PFSK-1 (cell line): Measurements from ENCODE around the gene CPXM1.

Source experiments
- POLR2AphosphoS5 ChIP-seq: IDR thresholded peaks from 2 replicates; pipeline ENCODE4 v1.6.1; 2012; ENCODE audit warnings: low read depth, mild to moderate bottlenecking, control low read depth, low read length, moderate library complexity
- TAF1 ChIP-seq: IDR thresholded peaks from 2 replicates; pipeline ENCODE4 v1.6.1; 2012; ENCODE audit warnings: low read length, control low read depth, borderline replicate concordance; ENCODE audit not compliant: insufficient read depth
- TF ChIP-seq, protein P1 (sequence below), 2 experiments: IDR thresholded peaks; 2 replicates each; pipeline versions ENCODE4 v1.6.1 to v1.8.0; 2011 to 2012; ENCODE audit warnings: low read depth in 2 of 2, low read length in 2 of 2, control low read depth in 1 of 2, inconsistent platforms in 1 of 2, mild to moderate bottlenecking in 1 of 2, moderate library complexity in 1 of 2; ENCODE audit not compliant: insufficient read depth in 1 of 2

- TF ChIP-seq POLR2AphosphoS5: no peak
- TF ChIP-seq, protein P1, sequence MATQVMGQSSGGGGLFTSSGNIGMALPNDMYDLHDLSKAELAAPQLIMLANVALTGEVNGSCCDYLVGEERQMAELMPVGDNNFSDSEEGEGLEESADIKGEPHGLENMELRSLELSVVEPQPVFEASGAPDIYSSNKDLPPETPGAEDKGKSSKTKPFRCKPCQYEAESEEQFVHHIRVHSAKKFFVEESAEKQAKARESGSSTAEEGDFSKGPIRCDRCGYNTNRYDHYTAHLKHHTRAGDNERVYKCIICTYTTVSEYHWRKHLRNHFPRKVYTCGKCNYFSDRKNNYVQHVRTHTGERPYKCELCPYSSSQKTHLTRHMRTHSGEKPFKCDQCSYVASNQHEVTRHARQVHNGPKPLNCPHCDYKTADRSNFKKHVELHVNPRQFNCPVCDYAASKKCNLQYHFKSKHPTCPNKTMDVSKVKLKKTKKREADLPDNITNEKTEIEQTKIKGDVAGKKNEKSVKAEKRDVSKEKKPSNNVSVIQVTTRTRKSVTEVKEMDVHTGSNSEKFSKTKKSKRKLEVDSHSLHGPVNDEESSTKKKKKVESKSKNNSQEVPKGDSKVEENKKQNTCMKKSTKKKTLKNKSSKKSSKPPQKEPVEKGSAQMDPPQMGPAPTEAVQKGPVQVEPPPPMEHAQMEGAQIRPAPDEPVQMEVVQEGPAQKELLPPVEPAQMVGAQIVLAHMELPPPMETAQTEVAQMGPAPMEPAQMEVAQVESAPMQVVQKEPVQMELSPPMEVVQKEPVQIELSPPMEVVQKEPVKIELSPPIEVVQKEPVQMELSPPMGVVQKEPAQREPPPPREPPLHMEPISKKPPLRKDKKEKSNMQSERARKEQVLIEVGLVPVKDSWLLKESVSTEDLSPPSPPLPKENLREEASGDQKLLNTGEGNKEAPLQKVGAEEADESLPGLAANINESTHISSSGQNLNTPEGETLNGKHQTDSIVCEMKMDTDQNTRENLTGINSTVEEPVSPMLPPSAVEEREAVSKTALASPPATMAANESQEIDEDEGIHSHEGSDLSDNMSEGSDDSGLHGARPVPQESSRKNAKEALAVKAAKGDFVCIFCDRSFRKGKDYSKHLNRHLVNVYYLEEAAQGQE (IDR thresholded peaks at IDR 0.05; ENCODE audit: insufficient read depth in 1 of 2, low read depth in 2 of 2, low read length in 2 of 2): no peak
- TF ChIP-seq TAF1: no peak
Measured at GRCh38 chr20:2757969-2758368, 42.5 kb downstream of the CPXM1 start.
